ENCODE results near the gene FAAP100.

- TF ChIP-seq, protein P1, sequence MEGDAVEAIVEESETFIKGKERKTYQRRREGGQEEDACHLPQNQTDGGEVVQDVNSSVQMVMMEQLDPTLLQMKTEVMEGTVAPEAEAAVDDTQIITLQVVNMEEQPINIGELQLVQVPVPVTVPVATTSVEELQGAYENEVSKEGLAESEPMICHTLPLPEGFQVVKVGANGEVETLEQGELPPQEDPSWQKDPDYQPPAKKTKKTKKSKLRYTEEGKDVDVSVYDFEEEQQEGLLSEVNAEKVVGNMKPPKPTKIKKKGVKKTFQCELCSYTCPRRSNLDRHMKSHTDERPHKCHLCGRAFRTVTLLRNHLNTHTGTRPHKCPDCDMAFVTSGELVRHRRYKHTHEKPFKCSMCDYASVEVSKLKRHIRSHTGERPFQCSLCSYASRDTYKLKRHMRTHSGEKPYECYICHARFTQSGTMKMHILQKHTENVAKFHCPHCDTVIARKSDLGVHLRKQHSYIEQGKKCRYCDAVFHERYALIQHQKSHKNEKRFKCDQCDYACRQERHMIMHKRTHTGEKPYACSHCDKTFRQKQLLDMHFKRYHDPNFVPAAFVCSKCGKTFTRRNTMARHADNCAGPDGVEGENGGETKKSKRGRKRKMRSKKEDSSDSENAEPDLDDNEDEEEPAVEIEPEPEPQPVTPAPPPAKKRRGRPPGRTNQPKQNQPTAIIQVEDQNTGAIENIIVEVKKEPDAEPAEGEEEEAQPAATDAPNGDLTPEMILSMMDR (IDR thresholded peaks at IDR 0.05), result no peak
- TF ChIP-seq ZNF232 (CRISPR knock-in tag; IDR thresholded peaks at IDR 0.05) (no peak), PRDM15 (CRISPR knock-in tag; IDR thresholded peaks at IDR 0.05) (no peak), ESRRA (CRISPR knock-in tag; IDR thresholded peaks at IDR 0.05; ENCODE audit: borderline replicate concordance) (no peak), SOX15 (CRISPR knock-in tag; IDR thresholded peaks at IDR 0.05) (no peak), ATF1 (CRISPR knock-in tag; IDR thresholded peaks at IDR 0.05) (no peak), ZNF138 (CRISPR knock-in tag; conservative IDR thresholded peaks at IDR 0.05) (no peak), IRF2 (CRISPR knock-in tag; IDR thresholded peaks at IDR 0.05; ENCODE audit: borderline replicate concordance, low read depth) (no peak), KAT7 (CRISPR knock-in tag; IDR thresholded peaks at IDR 0.05; ENCODE audit: borderline replicate concordance) (no peak), SP1 (CRISPR knock-in tag; conservative IDR thresholded peaks at IDR 0.05) (no peak), CREM (CRISPR knock-in tag; IDR thresholded peaks at IDR 0.05) (no peak), ZNF121 (CRISPR knock-in tag; IDR thresholded peaks at IDR 0.05) (no peak)
Observed at GRCh38 chr17:81593105-81593871, 41.1 kb upstream of the FAAP100 start.
